ENCODE data around the gene RNF157. TPM values are rescaled to one million over a fixed set of nuclear protein-coding genes. Genes with fewer than 3 reads are reported as not detected.
A peak's percentile ranks its signal among the peaks of the same experiment; 100 is the strongest.
"Not testable (repeated sequence)": the region's sequence is repeated elsewhere in the genome, so short reads cannot be mapped to it uniquely, and the experiment has no call there.

RNF157 gene
- total RNA-seq, 3 donors from 2014 or later = 3.1 to 7.8 (median 4.3) TPM

DNA sequence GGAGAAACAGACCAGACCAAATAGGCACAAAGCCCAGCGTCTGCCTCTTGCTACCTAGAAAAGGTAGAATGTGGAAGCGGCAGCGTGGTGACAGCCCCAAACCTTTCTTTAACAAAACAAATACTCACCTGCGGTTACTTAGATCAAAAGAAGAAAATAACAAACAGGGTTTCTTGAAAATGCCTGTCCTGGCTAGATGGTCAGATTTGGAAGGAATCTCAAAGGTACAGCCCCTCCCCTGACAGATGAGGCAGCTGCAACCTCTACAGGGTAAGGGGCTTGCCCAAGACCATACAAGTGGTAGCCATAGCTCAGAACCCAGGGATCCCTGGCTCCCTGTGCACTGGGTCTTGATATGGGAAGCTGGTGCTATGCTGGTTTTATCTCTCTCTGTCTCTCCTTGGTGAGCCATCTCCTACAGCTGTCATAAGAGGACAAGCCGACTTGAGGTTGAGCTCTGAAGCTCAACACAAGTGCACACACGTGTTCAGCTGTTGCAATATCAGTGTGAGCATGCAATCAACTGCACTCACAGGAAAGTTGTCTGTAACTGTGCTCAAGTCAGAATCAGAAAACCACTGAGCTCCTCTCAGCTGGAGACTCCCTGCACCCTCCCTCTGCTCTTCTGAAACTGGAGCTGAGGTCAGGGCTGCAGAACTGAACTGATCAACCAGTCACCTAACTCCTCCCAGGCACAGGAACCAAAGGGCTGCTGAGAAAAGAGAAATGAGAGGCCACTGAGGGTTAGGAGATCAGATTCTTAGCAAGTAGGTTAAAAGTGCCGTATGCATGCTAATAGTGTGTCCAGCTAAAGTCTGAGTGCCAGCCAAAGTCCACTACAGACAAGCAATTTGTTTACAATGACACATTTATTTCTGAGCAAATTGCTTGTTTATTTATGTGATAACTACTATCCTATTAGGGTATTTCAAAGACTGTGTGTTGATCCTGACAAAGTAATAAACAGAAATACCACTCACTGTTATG lies 6.1 kb upstream of the RNF157 start:
- intact Hi-C loops (cut with DNase I; ENCODE audit: low total_unique reads) = no loop called here
- H3K9me3 ChIP-seq = no peaks in the 10 kb centered on the region
- TF ChIP-seq POLR2AphosphoS5 (IDR thresholded peaks at IDR 0.05) (no peak), POLR2A (IDR thresholded peaks at IDR 0.05) (no peak)
- TF ChIP-seq, protein P1, sequence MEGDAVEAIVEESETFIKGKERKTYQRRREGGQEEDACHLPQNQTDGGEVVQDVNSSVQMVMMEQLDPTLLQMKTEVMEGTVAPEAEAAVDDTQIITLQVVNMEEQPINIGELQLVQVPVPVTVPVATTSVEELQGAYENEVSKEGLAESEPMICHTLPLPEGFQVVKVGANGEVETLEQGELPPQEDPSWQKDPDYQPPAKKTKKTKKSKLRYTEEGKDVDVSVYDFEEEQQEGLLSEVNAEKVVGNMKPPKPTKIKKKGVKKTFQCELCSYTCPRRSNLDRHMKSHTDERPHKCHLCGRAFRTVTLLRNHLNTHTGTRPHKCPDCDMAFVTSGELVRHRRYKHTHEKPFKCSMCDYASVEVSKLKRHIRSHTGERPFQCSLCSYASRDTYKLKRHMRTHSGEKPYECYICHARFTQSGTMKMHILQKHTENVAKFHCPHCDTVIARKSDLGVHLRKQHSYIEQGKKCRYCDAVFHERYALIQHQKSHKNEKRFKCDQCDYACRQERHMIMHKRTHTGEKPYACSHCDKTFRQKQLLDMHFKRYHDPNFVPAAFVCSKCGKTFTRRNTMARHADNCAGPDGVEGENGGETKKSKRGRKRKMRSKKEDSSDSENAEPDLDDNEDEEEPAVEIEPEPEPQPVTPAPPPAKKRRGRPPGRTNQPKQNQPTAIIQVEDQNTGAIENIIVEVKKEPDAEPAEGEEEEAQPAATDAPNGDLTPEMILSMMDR (IDR thresholded peaks at IDR 0.05) = no peak
- no peak overlapping the region for H3K4me3 ChIP-seq
- no peaks in the 10 kb centered on the region for H3K27me3 ChIP-seq
- H3K36me3 ChIP-seq = no peaks in the 10 kb centered on the region
- H3K27ac ChIP-seq = no peak overlapping the region
- DNase-seq (ENCODE audit: low spot score in 2 of 2) = no peak
- no peaks in the 10 kb centered on the region for H3K4me1 ChIP-seq

DNA sequence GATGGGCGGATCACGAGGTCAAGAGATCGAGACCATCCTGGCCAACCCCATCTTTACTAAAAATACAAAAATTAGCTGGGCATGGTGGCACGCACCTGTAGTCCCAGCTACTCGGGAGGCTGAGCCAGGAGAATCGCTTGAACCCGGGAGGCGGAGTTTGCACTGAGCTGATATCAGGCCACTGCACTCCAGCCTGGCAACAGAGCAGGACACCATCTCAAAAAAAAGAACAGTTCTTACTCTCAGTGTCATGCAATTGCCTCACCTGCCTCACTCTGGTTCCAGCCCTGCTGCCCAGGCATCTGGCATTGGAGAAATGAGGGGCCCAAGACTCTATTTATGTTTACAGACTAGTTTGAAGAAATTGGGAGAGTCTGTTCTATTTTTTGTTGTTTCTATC lies 4.4 kb upstream of the RNF157 start:
- DNase-seq (ENCODE audit: low spot score in 2 of 2); intact Hi-C loops (cut with DNase I; ENCODE audit: low total_unique reads): not testable (repeated sequence)

DNA sequence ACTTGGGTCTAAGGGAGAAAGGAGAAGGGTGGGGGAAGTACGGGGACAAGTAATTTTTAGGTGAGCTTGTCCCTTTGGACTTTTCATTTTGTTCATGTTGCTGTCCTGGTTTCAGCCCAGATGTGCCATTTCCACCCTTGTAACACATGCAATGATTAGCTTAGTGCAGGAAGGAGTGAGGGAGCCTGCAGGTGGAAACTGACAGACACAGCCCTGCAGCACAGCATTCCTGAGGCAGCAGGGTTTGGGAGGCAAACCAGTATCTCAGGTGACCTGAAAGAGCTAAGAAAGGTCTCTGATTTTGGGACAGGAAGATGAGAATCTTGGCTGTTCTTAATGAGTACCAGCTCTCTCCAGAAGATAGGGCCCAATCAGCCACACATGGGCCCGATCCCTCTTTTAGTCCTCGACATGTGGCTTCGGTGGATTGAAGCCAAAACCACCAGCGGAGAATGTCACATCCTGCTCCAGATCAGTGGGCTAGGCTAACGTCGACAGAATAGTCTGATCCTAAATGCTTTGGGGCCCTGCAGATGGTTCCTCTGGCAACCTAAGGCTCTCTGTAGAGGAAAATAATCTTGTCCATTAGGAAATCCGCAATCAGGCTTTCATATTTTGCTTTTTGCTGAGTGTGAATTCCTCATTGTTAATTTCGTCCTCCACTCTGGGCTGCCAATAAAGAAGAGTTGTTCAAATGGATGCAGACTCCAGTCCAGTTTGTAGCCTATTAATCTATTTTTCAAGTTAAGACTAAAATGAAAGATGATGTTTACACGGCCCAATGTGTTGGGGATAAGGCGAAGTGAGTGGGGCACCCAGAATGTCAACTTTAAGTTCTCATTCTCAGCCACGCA lies 3.8 kb upstream of the RNF157 start:
- DNase-seq (ENCODE audit: low spot score in 2 of 2) = no peak
- no peak overlapping the region for H3K27ac ChIP-seq
- no peak overlapping the region for H3K4me3 ChIP-seq
- H3K27me3 ChIP-seq = no peaks in the 10 kb centered on the region
- intact Hi-C loops (cut with DNase I; ENCODE audit: low total_unique reads) = no loop called here
- H3K4me1 ChIP-seq = peaks cover 0 to 4% of the 10 kb centered on the region in 2 donors
- no peaks in the 10 kb centered on the region for H3K9me3 ChIP-seq
- H3K36me3 ChIP-seq = no peaks in the 10 kb centered on the region
- TF ChIP-seq POLR2AphosphoS5 (IDR thresholded peaks at IDR 0.05) (no peak), POLR2A (IDR thresholded peaks at IDR 0.05) (no peak)
- TF ChIP-seq, protein P1 (IDR thresholded peaks at IDR 0.05) = no peak

More for the DNA sequence above, 4.4 kb upstream of the RNF157 start:
- not testable (repeated sequence) for H3K27me3 ChIP-seq, H3K4me1 ChIP-seq, H3K36me3 ChIP-seq, H3K27ac ChIP-seq, H3K4me3 ChIP-seq, H3K9me3 ChIP-seq

DNA sequence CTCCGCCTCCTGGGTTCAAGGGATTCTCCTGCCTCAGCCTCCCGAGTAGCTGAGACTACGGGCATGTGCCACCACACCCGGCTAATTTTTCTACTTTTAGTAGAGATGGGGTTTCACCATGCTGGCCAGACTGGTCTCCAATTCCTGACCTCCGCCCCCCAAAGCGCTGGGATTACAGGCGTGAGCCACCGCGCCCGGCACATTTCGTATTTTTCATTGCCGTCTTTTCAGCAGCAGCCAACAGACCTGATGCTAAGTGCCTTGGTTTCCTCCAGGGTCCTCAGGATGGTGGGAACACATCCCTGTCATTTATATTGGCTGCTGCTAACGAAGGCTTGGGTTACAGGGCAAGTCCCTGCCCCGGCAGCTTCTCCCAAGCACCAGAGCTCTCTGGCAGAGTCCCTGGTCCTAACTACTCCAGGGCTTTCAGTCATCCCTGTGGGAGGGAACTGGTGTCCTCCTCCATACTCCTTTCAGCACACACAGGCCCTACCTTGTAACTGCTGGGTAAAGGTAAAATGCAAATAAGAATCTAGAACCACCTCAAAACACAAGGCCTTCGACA lies 1.5 kb upstream of the RNF157 start:
- Histone ChIP-seq H3K27ac (peak overlapping the region in 1 of 2 donors; percentile 28), H3K4me1 (peaks cover 0 to 4% of the 10 kb centered on the region in 2 donors), H3K9me3 (no peaks in the 10 kb centered on the region), H3K27me3 (no peaks in the 10 kb centered on the region), H3K36me3 (no peaks in the 10 kb centered on the region), H3K4me3 (peak overlapping the region in 2 of 3 donors; percentile 66 to 71)
- intact Hi-C loops (cut with DNase I; ENCODE audit: low total_unique reads) = no loop called here
- TF ChIP-seq, protein P1 (IDR thresholded peaks at IDR 0.05) = no peak
- no peak for TF ChIP-seq POLR2A (IDR thresholded peaks at IDR 0.05)
- no peak for TF ChIP-seq POLR2AphosphoS5 (IDR thresholded peaks at IDR 0.05)
- no peak for DNase-seq (ENCODE audit: low spot score in 2 of 2)

DNA sequence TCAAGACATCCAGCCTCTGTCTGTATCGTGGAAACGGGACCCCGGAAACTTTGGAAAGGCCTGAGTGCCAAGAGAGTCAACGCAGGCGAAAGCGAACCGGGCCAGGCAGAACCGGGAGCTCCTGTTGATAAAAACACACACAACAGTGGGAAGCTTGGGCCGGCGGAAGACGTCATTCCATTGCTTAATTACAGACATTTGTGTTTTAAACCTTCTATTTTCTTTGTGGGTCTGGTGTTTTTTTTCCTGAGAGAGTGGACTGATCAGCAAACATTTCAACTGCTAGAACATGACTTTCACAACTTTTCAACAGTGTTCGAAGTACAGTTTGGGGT lies 878 bp upstream of the RNF157 start:
- peak overlapping the region; percentile 43 to 71 (median 66) for H3K4me3 ChIP-seq
- H3K27ac ChIP-seq = peak overlapping the region; percentile 28 to 52
- intact Hi-C loops (cut with DNase I; ENCODE audit: low total_unique reads) = no loop called here
- no peaks in the 10 kb centered on the region for H3K9me3 ChIP-seq
- no peak for TF ChIP-seq POLR2A (IDR thresholded peaks at IDR 0.05)
- TF ChIP-seq POLR2AphosphoS5 (IDR thresholded peaks at IDR 0.05) = no peak
- TF ChIP-seq, protein P1 (IDR thresholded peaks at IDR 0.05) = no peak
- H3K4me1 ChIP-seq = peaks cover 0 to 4% of the 10 kb centered on the region in 2 donors
- DNase-seq (ENCODE audit: low spot score in 2 of 2) = no peak
- H3K27me3 ChIP-seq = no peaks in the 10 kb centered on the region
- H3K36me3 ChIP-seq = no peaks in the 10 kb centered on the region
